ENCODE data around the gene KRT37.
"Not testable (repeated sequence)": the region's sequence is repeated elsewhere in the genome, so short reads cannot be mapped to it uniquely, and the experiment has no call there.

The KRT37 gene

DNA sequence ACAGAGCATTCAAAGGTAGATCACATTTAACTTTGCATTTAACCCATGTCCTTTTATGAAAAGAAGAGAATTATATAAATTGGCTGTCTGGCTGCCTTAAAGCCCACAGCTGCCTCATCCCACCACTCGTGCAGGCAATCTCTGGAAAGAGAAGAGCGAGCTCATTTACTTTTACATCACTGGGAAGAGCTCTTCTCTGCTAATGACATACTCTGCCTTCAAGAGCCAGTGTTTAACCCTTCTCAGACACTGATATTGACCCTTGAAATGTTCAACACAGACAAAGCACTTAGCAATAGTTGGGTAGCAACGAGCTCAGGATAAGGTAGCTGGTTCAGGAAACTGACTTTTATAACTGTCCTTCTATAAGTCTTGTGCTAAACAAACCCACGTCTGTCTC, 9.6 kb upstream of the KRT37 start:
- no peak for DNase-seq

DNA sequence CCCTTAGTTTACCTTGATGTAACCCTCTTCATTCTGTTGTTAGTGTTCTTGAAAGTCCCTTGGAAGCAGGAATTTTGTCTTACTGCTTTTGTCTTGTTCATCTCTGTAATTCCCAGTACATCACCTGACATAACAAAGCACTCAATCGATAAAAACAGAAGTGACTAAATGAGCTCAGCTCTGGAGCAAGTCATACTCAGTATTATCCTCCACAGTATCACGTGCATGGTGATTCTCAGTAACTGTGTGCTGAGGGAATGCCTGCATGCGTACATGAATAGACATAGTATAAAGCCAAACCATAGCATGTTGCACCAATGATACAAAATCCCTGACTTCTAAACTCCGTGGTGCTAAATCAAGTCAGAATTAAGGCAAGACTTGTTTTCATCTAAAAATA, 9.2 kb upstream of the KRT37 start:
- no peak for DNase-seq

DNA sequence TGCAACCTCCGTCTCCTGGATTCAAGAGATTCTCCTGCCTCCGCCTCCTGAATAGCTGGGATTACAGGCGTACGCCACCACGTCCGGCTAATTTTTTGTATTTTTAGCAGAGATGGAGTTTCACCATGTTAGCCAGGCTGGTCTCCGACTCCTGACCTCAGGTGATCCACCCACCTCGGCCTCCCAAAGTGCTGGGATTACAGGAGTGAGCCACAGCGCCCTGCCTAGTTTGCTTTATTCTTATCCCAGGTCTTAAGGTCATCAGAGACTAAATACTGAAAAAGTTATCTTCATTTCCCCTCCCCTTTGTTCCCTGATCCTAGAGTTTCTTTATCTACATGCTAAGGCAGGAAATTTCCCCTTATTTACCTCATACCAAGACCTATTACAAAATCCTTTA, 6.0 kb upstream of the KRT37 start:
- not testable (repeated sequence) for DNase-seq

DNA sequence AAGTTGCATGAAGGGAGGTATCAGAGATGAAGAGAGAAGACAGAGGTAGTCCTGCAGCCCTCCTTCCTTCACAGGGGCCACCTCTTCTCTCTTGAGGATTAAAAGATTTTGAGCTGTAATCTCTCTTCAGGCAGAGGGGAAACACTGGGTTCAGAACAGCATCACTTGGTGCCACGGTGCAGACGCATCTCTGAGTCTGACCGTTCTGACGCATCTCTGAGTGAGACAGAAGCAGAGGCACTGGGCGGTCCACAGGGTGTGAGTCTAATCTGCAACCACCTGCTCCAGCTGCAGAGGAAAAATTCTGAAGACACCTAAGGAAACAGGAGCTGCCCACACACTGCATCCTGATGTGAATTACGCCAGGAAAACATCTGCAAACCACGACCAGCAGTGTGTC, 5.3 kb upstream of the KRT37 start:
- DNase-seq: no peak

- no peak for DNase-seq
Observed at GRCh38 chr17:41428591-41429291, 4.4 kb upstream of the KRT37 start.

DNA sequence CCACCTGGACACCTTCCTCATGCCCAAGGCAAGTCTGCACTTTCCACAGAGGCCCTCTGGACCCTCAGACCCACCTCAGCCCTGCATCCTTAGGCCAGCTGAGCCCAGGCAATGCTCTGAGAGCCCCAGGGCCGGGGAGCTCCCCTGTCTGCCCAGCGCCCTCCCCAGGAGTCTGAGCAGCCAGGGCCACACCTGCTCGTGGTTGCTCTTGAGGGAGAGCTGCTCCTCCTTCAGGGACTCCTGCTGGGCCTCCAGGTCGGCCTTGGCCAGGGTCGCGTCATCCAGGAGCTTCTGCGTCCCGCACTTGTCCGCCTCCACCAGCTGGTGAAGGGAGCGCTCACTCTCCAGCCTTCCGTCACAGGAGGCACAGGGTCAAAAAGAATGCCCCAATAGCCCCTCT, 1.8 kb downstream of the KRT37 start:
- not testable (repeated sequence) for DNase-seq

GRCh38 chr17:41421617-41422016, 2.8 kb downstream of the KRT37 start:
- no peak for DNase-seq

DNA sequence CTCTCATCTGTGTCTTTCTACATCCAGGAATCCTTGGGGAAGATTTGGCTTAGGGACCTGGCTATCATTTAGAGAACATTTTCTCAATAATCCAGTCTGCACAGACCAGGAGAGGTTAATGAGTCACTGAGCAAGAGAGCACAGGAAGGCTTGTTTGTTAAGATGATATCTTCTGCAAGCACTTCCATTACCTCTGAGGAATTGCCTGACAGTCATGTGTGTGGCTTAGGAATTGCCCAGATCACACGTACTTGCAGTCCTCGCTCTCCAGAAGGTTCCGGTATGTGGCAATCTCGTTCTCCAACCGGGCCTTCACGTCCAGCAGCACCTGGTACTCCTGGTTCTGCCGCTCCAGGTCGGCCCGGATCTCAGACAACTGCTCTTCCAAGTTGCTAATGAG, 3.3 kb downstream of the KRT37 start:
- DNase-seq: no peak

DNA sequence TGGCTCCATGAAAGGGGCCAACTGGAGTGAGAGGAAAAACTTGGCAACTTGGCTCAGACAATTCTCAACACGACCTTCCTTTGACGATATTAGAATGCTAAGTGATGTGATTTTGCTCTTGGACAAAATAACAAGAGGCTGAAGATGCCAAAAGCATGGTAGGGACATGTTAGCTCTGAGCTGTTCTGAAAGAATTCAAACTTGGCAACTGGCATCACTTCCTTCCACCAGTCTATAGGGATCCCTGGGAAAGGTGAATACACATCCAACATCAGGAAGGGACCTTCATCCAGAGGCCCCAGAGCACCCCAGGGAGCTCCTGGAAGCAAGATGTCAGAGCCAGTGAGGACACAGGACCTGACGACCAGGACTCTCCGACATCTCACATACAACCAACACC, 4.3 kb downstream of the KRT37 start:
- no peak for DNase-seq

- no peak for DNase-seq
Observed at GRCh38 chr17:41419716-41420115, 4.7 kb downstream of the KRT37 start.

DNA sequence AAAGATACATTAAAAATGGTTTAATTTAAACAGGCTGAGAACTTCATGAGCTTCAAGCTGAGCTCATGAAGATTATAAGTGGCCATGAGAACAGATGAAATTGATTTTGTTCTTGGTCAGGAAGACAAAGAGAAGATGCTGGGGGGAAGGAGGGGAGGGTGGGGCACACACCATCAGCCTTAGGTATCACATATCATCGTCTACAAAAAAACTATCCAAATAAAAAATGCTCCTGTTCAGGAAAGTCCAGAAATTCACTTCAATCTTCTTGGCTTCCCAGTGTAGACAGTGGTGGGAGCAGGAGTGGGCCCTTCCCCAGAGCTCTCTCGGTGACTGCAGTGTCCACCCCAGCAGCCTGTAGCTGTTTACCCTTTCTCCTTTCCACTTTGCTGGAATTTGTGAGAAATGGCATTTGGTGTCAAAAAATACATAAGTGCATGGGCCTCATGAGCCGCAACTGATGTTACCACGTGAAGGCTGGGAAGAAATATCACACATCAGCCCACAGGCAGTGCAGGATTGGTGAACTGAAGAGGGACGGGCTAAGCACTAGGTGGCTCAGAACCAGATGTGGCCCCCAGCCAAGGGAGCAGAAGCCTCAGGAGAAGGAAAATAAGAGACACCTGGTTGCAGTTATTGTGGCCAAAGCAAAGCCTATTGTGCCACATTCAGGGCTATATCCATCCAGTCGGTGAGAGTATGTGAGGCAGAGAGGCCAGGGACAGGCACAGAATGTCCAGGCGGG, 6.1 kb downstream of the KRT37 start:
- no peak for DNase-seq

DNA sequence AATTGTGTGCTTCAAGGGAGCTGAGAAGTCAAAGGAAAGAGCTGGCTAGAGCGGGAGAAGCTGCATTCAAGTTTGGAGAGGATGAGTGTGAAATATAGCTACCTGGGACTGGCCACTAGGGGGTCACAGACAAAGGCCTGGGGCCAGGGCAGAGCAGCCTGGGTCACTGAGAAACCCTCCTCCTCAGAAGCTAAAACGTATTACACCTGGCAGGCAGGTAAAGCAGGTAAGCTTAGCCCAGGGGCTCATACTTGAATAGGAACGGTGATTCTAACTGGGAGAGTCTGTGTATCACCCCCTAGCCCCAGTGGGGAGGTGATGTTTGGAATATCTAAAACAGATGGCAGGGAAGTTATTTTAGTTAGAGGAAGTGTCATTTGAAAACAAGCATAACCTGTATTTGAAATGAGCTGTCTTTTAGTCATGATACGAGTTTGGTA, 6.8 kb downstream of the KRT37 start:
- DNase-seq: no peak

DNA sequence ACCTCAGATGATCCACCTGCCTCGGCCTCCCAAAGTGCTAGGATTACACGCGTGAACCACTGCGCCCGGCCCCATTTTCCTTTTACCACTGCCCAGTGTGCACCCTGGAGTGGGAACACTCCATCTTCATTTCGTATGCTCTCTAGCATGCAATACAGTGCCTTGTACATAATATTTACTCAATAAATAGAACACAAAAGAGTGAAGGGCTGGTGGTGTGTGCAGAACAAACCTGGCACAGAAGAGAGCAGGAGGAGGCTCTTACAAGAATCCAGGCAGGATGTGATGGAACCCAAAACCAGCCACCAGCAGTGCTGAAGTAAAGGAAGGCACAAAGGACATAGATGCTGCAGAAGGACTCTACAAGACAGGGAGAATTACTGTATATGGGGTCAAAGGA, 7.3 kb downstream of the KRT37 start:
- DNase-seq: no peak

DNA sequence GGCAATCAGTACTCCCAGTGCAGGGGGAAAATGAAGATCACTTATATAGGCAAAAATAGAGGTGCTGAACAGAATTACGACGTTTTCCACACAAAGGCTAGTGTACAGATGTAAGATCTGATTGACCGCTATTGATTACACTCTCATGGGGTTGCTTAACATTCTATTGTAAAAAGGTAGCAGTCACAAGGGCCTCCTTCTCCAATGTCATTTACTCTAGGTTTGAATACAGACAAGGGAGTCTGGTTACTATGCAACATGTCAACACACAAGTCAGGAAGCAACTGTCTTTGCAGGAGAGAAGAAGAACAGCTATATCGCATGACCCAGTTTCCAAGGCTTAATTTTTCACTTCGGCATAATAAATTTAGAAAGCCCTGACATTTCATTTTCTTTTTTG, 7.9 kb downstream of the KRT37 start:
- no peak for DNase-seq

DNA sequence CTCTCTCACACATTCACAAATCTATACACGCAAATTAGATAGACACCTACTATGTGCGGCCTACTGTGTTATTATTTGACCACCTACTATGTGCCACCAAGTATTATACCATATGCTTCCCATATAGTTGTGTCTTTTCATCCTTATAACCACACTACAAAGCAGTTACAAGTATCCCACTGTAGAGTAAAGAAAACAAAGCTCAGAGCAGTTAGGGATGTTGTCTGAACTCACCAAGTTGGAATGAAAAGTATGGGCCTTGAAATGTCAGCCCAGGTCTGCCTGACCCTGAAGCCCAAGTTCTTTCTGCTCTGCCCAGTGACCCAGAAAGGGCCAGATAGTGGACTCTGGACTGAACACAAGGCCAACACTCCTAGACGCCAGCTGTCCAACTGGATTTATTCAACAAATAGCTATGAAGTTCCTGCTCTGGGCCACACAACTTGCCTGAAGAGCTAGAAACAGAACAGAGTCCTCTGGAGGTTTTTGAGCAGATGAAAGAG, 8.5 kb downstream of the KRT37 start:
- no peak for DNase-seq

GRCh38 chr17:41415411-41415810, 9.0 kb downstream of the KRT37 start:
- no peak for DNase-seq

GRCh38 chr17:41413982-41414381, 10.4 kb downstream of the KRT37 start:
- no peak for DNase-seq

DNA sequence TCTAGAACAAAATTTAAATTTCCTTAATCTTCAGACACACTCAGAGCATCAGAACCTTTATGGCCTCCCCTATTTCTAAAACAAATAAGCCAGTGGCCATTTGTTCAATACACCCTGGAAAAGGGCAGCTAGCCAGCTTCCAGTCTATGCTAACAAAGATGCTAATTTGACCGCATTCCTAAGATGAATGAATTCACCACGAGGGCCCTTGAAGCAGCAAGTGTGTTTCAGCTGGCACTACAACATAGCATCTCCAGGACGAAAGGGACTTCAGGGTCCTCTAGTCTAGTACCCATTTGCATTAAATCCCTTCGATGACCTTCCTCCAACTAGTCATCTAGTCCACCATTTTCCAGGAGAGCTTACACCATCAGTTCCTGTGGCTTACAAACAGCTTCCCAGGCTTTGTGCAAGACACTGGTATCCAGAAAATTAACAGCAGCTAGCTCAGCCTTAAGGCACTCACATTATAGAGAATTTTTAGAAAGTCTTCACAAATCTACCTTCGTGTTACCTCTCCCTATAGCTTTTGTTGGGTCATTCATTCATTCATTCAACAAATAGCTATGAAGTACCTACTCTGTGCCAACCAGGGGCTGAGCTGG, 10.9 kb downstream of the KRT37 start:
- no peak for DNase-seq

- DNase-seq: no peak
Observed at GRCh38 chr17:41411072-41411840, 13.1 kb downstream of the KRT37 start.

DNA sequence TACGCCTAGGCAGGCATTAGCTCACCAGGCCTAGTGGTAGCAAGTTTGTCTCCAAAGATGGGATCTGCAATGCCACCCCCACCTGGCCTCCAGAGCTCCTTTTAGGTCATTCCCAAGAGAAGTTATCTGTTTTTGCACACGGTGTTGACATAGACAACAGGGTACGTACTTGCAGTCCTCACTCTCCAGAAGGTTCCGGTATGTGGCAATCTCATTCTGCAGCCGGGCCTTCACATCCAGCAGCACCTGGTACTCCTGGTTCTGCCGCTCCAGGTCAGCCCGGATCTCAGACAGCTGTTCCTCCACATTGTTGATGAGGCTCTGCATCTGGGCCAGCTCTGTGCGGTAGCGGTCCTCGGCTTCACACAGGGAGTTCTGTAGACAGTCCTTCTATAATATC, 17.2 kb downstream of the KRT37 start:
- DNase-seq: no peak

DNA sequence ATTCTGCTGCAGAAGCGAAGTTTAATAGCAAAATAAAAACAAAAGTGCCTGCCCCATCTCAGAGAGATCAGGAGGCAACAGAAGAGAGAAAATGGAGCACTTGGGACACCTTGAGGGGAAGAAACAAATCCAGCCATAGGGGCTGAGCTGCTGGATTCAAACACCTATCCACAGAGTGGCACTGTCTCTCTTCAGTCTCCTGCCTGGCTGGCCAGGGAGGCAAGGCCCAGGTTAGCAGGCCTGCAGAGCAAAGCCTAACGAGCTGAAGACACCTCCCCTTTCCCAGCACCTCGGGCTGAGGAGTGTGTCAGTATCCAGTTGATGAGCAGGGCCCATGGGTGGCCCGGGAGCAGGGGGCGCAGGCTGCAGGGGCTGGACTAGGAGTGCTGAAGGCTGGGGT, 18.2 kb downstream of the KRT37 start:
- DNase-seq: no peak

DNA sequence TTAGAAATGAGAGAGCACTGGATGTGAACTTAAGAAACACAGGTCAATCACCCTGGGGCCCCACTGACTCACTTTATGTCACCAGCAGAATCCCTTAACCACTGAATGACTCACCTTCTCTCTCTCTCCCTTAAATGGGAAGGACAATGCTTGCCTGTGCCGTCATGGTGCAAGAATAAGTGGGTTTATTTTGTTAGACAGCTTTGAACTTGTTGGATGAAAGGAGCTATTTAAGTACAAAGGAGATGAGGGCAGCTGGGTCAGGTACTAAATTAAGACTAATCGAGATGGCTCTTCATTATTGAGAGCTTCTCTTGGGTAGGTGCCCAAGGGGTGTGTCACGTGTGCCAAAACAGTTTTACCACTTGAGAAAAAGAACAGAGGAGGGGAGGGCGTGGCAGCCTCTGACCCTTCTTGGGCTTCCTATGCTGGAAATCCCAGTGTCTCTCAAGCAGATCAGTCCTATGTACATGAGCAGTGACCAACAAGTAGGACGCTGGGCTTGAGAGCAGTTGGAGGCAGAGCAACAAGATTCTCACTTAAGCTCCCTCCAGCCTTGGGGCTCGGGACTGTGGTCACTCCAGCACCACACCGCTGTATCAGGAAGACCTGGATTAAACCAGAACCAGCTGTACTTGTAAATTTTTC, 20.2 kb downstream of the KRT37 start:
- no peak for DNase-seq
